Psoas muscle (tissue), 8 donors: ENCODE measurements around the gene SLC5A10. TPM values are rescaled to one million over a fixed set of nuclear protein-coding genes. Genes with fewer than 3 reads are reported as not detected.
"Not testable (repeated sequence)": the region's sequence is repeated elsewhere in the genome, so short reads cannot be mapped to it uniquely, and the experiment has no call there.

Experiments used
- ATAC-seq, 4 donors: fragments of 200-7000 bp; cut with Tn5 transposase; one replicate each; pipeline ENCODE4 v1.9.1; 2020; ENCODE audit warnings: moderate library complexity in 3 of 4, mild to moderate bottlenecking in 2 of 4
- DNase-seq, 2 donors: peaks; one replicate each; pipeline ENCODE4 v3.0.0-alpha.2; 2020
- H3K27ac ChIP-seq: fragments of 200-600 bp; one replicate; pipeline ENCODE4 v1.8.0; 2022
- H3K27me3 ChIP-seq, 3 donors: fragments of 200-600 bp in 1 of 3; one replicate each; pipeline versions ENCODE4 v1.6.1 to v1.8.0; 2013 to 2022; ENCODE audit warnings: low read length in 2 of 3, mild to moderate bottlenecking in 2 of 3, moderate library complexity in 1 of 3; ENCODE audit not compliant: insufficient read depth in 3 of 3
- H3K36me3 ChIP-seq, 2 donors: fragments of 200-600 bp in 1 of 2; one replicate each; pipeline versions ENCODE4 v1.6.1 to v1.8.0; 2013 to 2022; ENCODE audit warnings: low read depth in 1 of 2, mild to moderate bottlenecking in 1 of 2, moderate library complexity in 1 of 2; ENCODE audit not compliant: insufficient read depth in 1 of 2
- H3K4me1 ChIP-seq: fragments of 200-600 bp; one replicate; pipeline ENCODE4 v1.8.0; 2022
- H3K4me3 ChIP-seq: fragments of 200-600 bp; one replicate; pipeline ENCODE4 v1.8.0; 2022; ENCODE audit warnings: mild to moderate bottlenecking
- H3K9me3 ChIP-seq: fragments of 200-600 bp; one replicate; pipeline ENCODE4 v1.8.0; 2022
- WGBS, 3 donors: extraction: QIAGEN DNeasy Blood & Tissue Kit; methylation state at CpG; one replicate each; pipeline versions ENCODE4 v1.1.6 to v1.1.7; 2013; 5-methylcytosine and 5-hydroxymethylcytosine counted together
- intact Hi-C, 2 donors: fragments of 100-400 bp; cut with DNase I; formaldehyde crosslinking; loops; one replicate each; pipeline versions ENCODE4 v1.11.0 to v1.14.2; 2022
- polyA plus RNA-seq, 3 donors: library from polyadenylated mRNA; stranded (reverse); fragments of 200-250 nt; gene quantifications; one replicate each; pipeline ENCODE4 v1.2.3, GENCODE V29; 2013
- total RNA-seq, 4 donors: library from RNA; stranded (reverse); fragmentation: NEBNext Ultra II Directional in 2 of 4; extraction: Animal tissue kit (Norgen Biotek cat#: 25700) in 2 of 4; gene quantifications; one replicate each; pipeline versions ENCODE4 v1.2.1 to v1.2.4, GENCODE V29; 2021 to 2023
- donor health status: healthy with polysubstance abuse.
- donor health status: DM: no; HTN: no; CAD: no; lungs with moderate emphysema.
- donor health status: Bipolar disorder and iron deficiency.
- donor health status: healthy.
- donor health status: DM: yes; HTN: yes; CAD: no.
- donor health status: DM: no; HTN: no; CAD: no.
- donor health status: DM: no; HTN: no; CAD: no.
- donor health status: DM: yes; HTN: yes; CAD: no.

The SLC5A10 gene
- total and polyA plus RNA-seq, 7 donors = 0.03 TPM; not detected in 6

- DNase-seq, H3K36me3 ChIP-seq, H3K27me3 ChIP-seq, H3K4me1 ChIP-seq, H3K4me3 ChIP-seq, H3K27ac ChIP-seq, intact Hi-C loops, H3K9me3 ChIP-seq: not testable (repeated sequence)
- no CpG with 5 or more reads among the region's 12 CpGs for WGBS, 3 donors
- ATAC-seq = peak in 3 of 4 donors; percentile 4 to 12 (median 11)
Measured at GRCh38 chr17:19038730-19039129, 86.8 kb downstream of the SLC5A10 start.

DNA sequence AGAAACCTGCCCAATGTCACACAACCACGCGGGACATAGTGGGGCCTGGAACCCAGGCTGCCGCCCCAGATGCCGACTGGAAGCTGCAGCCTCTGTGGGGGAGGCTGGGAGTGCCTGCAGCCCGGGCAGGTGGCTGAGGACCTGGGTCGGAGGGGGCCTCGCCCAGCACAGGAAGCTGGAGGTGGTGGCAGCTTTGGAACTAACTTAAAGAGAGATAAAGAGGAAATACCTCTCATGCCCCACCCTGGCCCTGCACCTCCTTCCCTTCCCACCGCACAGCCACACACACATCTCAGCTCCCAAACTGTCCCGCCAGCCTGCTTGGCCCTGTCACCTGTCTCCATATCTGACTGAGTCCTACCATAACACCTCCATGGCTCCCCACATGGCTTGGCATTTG, 88.4 kb downstream of the SLC5A10 start:
- H3K27me3 ChIP-seq, ATAC-seq, H3K4me3 ChIP-seq, H3K9me3 ChIP-seq, H3K36me3 ChIP-seq, DNase-seq, H3K4me1 ChIP-seq, H3K27ac ChIP-seq, intact Hi-C loops: not testable (repeated sequence)
- WGBS, 3 donors = no CpG with 5 or more reads among the region's 9 CpGs

DNA sequence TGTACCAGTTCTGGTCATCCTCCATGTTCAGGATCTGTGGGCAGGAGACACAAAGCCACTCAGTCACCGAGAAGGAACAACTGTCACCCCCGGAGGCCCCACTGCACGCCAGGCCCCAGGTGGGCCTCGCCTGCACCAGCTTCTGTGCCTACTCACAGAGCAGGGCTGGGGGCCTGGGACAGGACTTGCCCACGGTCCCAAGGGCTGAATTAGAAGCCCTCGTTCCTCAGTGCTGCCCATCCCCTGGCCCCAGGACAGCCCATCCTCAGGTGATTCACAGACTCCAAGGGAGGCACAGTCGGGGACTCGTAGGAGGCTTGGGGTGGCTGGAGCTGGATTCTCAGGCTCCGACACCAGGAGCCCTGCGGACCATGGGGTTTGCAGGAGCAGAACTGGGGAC, 89.9 kb downstream of the SLC5A10 start:
- H3K4me1 ChIP-seq, H3K27me3 ChIP-seq, H3K9me3 ChIP-seq, H3K36me3 ChIP-seq, H3K27ac ChIP-seq, intact Hi-C loops, H3K4me3 ChIP-seq, ATAC-seq: not testable (repeated sequence)
- DNase-seq = peak in 1 of 2 donors; percentile 2
- 92 to 95% methylated on average over 3 to 4 of the region's 10 CpGs; no CpG with 5 or more reads in 1 of the 3 donors for WGBS, 3 donors

- DNase-seq, H3K4me3 ChIP-seq, H3K27ac ChIP-seq, ATAC-seq, H3K9me3 ChIP-seq, intact Hi-C loops, H3K27me3 ChIP-seq, H3K4me1 ChIP-seq, H3K36me3 ChIP-seq: not testable (repeated sequence)
- no CpG with 5 or more reads among the region's 14 CpGs for WGBS, 3 donors
Measured at GRCh38 chr17:19042369-19042768, 90.4 kb downstream of the SLC5A10 start.

DNA sequence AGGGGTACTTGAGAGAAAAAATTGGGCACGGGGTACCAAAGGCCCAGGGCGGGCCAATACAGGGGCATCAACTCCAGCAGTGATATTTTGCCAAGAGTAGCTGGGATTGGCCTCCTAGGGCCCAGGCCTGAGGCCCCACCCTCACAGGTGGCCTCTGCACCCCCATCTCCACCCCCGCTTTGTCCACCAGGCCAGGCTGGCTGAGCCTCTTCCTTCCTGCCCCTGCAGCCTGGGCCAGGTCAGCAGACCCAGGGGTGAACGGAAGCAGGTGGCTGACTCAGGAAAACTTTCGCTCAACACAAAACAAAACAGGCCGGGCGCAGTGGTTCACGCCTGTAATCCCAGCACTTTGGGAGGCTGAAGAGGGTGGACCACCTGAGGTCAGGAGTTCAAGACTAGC, 91.1 kb downstream of the SLC5A10 start:
- intact Hi-C loops, H3K4me3 ChIP-seq, H3K27me3 ChIP-seq, H3K27ac ChIP-seq, DNase-seq, ATAC-seq, H3K4me1 ChIP-seq, H3K9me3 ChIP-seq, H3K36me3 ChIP-seq: not testable (repeated sequence)
- WGBS, 3 donors = no CpG with 5 or more reads among the region's 8 CpGs

DNA sequence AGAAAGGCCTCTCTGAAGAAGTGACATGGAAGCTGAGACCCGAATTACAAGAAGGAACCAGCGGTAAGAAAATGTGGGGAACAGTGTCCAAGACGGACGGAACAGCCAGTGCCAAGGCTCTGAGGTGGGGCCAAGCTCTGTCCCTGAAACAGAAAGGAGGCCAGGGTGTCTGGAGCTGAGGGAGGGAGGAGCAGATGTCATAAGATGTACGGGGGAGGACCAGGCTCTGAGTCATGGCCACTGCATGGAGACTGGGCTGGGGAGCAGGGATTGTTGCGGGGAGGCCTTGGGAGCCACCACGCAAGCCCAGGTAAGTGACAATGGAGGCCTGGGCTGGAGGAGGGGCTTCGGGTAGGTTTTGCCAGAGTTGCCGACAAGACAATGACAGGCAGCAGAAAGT, 92.7 kb downstream of the SLC5A10 start:
- H3K27me3 ChIP-seq, H3K27ac ChIP-seq, DNase-seq, ATAC-seq, H3K36me3 ChIP-seq, intact Hi-C loops, H3K4me1 ChIP-seq, H3K9me3 ChIP-seq, H3K4me3 ChIP-seq: not testable (repeated sequence)
- WGBS, 3 donors = no CpG with 5 or more reads among the region's 9 CpGs

GRCh38 chr17:19046782-19047375, 94.9 kb downstream of the SLC5A10 start, which contains the start of gene GRAP:
Gene GRAP, minus strand, starts transcription at chr17:19046957. Its CDS starts 31 bp downstream, at chr17:19046926.
- H3K4me3 ChIP-seq, intact Hi-C loops: not testable (repeated sequence)

GRCh38 chr17:19047510-19047909, 95.5 kb downstream of the SLC5A10 start:
- ATAC-seq, H3K9me3 ChIP-seq, H3K36me3 ChIP-seq, H3K27me3 ChIP-seq, intact Hi-C loops, H3K27ac ChIP-seq, H3K4me1 ChIP-seq, H3K4me3 ChIP-seq: not testable (repeated sequence)
- DNase-seq = peak in 1 of 2 donors; percentile 3
- WGBS, 3 donors = 96% methylated on average over 5 of the region's 7 CpGs

More at GRCh38 chr17:19046782-19047375, 94.9 kb downstream of the SLC5A10 start, which contains the start of gene GRAP:
- no CpG with 5 or more reads among the region's 12 CpGs for WGBS, 3 donors
- H3K27ac ChIP-seq, H3K36me3 ChIP-seq, H3K27me3 ChIP-seq, H3K9me3 ChIP-seq, H3K4me1 ChIP-seq, DNase-seq: not testable (repeated sequence)
- ATAC-seq = peak in 2 of 4 donors; percentile 10 to 53

- H3K27ac ChIP-seq, H3K4me3 ChIP-seq, intact Hi-C loops, H3K4me1 ChIP-seq, ATAC-seq, H3K9me3 ChIP-seq, H3K36me3 ChIP-seq, DNase-seq, H3K27me3 ChIP-seq: not testable (repeated sequence)
- 67 to 100% (median 74%) methylated on average over 1 to 4 of the region's 7 CpGs for WGBS, 3 donors
Measured at GRCh38 chr17:19048826-19049225, 96.9 kb downstream of the SLC5A10 start.

- peak in 3 of 4 donors; percentile 75 to 81 (median 79) for ATAC-seq
- H3K4me1 ChIP-seq, H3K27me3 ChIP-seq, H3K27ac ChIP-seq, intact Hi-C loops, DNase-seq, H3K9me3 ChIP-seq, H3K36me3 ChIP-seq, H3K4me3 ChIP-seq: not testable (repeated sequence)
- no CpG with 5 or more reads among the region's 12 CpGs for WGBS, 3 donors
Measured at GRCh38 chr17:19055447-19055846, 103.5 kb downstream of the SLC5A10 start.

DNA sequence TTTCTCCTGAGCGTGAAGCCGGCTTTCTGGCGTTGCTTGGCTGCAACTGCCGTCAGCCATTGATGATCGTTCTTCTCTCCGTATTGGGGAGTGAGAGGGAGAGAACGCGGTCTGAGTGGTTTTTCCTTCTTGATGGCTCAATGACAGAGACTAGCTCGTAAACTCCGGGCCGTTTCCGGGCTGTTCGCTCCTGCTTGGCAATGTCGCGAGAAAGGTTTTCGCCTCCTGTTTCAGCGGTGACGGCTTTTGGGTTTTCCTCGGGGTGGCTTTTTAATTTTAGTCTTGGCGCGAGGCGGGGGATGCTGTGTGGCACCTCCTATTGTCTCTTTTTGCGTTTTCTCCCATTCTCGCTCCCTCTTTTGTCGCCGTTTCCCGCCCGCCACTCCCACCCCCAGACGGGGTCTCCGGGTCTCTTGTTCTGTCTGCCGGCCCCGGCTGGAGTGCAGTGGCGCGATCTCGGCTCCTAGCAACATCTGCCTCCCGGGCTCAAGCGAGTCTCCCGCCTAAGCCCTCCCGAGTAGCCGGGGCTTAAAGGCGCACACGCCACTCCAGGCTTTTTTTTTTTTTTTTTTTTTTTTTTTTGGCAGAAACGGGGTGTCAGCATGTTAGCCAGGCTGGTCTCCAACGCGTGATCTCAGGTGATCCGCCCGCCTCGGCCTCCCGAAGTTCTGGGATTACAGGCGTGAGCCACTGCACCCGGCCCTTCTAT, 110.2 kb downstream of the SLC5A10 start:
- H3K4me3 ChIP-seq, H3K27me3 ChIP-seq, H3K4me1 ChIP-seq, H3K36me3 ChIP-seq, intact Hi-C loops, H3K9me3 ChIP-seq: not testable (repeated sequence)
- H3K27ac ChIP-seq = peak overlapping the region; percentile 46
- ATAC-seq (peak; percentile 50 to 70 (median 60)), DNase-seq (peak; percentile 65 to 75)
- 0 to 1% methylated on average over 18 to 21 of the region's 51 CpGs; no CpG with 5 or more reads in 1 of the 3 donors for WGBS, 3 donors
